Ascending aorta (tissue), 2 donors: ENCODE results near the gene PITPNC1. TPM values are rescaled to one million over a fixed set of nuclear protein-coding genes. Genes with fewer than 3 reads are reported as not detected.

Experiments used
- DNase-seq, 2 donors: peaks; one replicate each; pipeline ENCODE4 v3.0.0-alpha.2; 2019; ENCODE audit warnings: low spot score in 2 of 2
- H3K27ac ChIP-seq, 2 donors: fragments of 200-600 bp; sonication (generic); one replicate each; pipeline ENCODE4 v1.5.1; 2016 to 2017; ENCODE audit warnings: mild to moderate bottlenecking in 1 of 2
- H3K27me3 ChIP-seq: fragments of 200-600 bp; sonication (generic); one replicate; pipeline ENCODE4 v1.5.1; 2017
- H3K36me3 ChIP-seq, 2 donors: fragments of 200-600 bp; sonication (generic); one replicate each; pipeline ENCODE4 v1.5.1; 2016
- H3K4me1 ChIP-seq, 2 donors: fragments of 200-600 bp; sonication (generic); one replicate each; pipeline ENCODE4 v1.5.1; 2016 to 2017; ENCODE audit warnings: mild to moderate bottlenecking in 1 of 2
- H3K4me3 ChIP-seq, 2 donors: fragments of 200-600 bp; sonication (generic); one replicate each; pipeline ENCODE4 v1.5.1; 2016 to 2017; ENCODE audit warnings: mild to moderate bottlenecking in 1 of 2
- H3K9me3 ChIP-seq, 2 donors: fragments of 200-600 bp; sonication (generic); one replicate each; pipeline ENCODE4 v1.5.1; 2016
- intact Hi-C: fragments of 100-400 bp; cut with DNase I; formaldehyde crosslinking; loops from one replicate; pipeline ENCODE4 v1.15.1; 2023
- total RNA-seq: library from RNA; depleted of rRNA; stranded (reverse); fragments of >200 nt; gene quantifications from one replicate; pipeline ENCODE4 v1.1.0, GENCODE V29; 2016
- TF ChIP-seq, protein P1 (sequence below), 3 experiments: fragments of 200-600 bp in 2 of 3; fragments of 450-650 bp in 1 of 3; sonication (generic) in 2 of 3; IDR thresholded peaks; one replicate each; pipeline ENCODE4 v1.5.1; 2016 to 2019; ENCODE audit warnings: antibody characterized with exemption in 3 of 3, mild to moderate bottlenecking in 1 of 3, moderate library complexity in 1 of 3

Gene PITPNC1
- total RNA-seq, 1 donor from 2014 or later, result 10.9 TPM

GRCh38 chr17:67601897-67602296, 224.8 kb downstream of the PITPNC1 start:
- TF ChIP-seq, protein P1, sequence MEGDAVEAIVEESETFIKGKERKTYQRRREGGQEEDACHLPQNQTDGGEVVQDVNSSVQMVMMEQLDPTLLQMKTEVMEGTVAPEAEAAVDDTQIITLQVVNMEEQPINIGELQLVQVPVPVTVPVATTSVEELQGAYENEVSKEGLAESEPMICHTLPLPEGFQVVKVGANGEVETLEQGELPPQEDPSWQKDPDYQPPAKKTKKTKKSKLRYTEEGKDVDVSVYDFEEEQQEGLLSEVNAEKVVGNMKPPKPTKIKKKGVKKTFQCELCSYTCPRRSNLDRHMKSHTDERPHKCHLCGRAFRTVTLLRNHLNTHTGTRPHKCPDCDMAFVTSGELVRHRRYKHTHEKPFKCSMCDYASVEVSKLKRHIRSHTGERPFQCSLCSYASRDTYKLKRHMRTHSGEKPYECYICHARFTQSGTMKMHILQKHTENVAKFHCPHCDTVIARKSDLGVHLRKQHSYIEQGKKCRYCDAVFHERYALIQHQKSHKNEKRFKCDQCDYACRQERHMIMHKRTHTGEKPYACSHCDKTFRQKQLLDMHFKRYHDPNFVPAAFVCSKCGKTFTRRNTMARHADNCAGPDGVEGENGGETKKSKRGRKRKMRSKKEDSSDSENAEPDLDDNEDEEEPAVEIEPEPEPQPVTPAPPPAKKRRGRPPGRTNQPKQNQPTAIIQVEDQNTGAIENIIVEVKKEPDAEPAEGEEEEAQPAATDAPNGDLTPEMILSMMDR (IDR thresholded peaks at IDR 0.05), result no peak
- Histone ChIP-seq H3K4me1 (peaks cover 0 to 3% of the 10 kb centered on the region in 2 donors), H3K9me3 (no peaks in the 10 kb centered on the region), H3K27me3 (no peaks in the 10 kb centered on the region), H3K4me3 (no peak overlapping the region), H3K36me3 (no peaks in the 10 kb centered on the region), H3K27ac (no peak overlapping the region)
- no peak for DNase-seq
- intact Hi-C loops, result no loop called here

DNA sequence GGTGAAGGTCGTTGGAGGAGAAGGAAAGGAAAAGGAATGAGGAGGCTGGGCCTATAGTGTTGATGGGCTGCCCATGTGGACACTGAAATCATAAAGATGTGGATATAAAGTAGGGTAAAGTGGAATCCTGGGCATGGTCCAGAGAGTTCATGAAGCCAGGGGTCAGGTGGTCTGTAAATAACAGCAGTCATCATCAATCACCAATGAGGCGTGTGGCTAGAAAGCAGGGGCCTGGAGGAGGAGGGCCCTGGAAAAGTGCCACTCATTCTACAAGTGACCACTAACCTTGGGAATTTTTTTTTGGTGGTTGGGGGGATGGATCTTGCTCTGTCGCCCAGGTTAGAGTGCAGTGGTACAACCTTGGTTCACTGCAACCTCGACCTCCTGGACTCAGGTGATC, 225.4 kb downstream of the PITPNC1 start:
- Histone ChIP-seq H3K4me1 (peaks cover 0 to 4% of the 10 kb centered on the region in 2 donors), H3K4me3 (no peak overlapping the region), H3K27me3 (no peaks in the 10 kb centered on the region), H3K36me3 (no peaks in the 10 kb centered on the region), H3K9me3 (no peaks in the 10 kb centered on the region), H3K27ac (no peak overlapping the region)
- TF ChIP-seq, protein P1 (IDR thresholded peaks at IDR 0.05), result no peak
- intact Hi-C loops, result no loop called here
- no peak for DNase-seq

DNA sequence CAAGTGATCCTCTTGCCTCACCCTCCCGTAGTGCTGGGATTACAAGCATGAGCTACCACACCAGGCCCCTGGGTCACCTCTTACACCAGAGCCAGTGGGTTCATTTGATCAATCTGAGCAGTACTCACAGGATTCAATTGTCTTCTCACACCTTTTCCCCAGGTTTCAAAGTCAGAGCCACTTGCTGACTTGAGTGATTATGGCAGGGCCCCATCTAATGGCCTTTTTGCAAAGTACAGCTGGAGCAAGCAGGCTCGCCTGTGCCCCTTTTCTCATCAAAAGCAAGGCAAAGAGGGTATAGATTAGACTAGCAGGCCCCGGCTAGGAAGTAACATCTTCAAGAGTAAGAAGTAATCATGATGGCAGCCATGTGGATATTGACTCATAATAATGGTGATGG, 225.9 kb downstream of the PITPNC1 start:
- intact Hi-C loops, result no loop called here
- H3K4me3 ChIP-seq, result no peak overlapping the region
- H3K27ac ChIP-seq, result no peak overlapping the region
- H3K4me1 ChIP-seq, result peaks cover 0 to 4% of the 10 kb centered on the region in 2 donors
- DNase-seq, result no peak
- no peaks in the 10 kb centered on the region for H3K9me3 ChIP-seq
- TF ChIP-seq, protein P1 (IDR thresholded peaks at IDR 0.05), result no peak
- no peaks in the 10 kb centered on the region for H3K36me3 ChIP-seq
- H3K27me3 ChIP-seq, result no peaks in the 10 kb centered on the region

- Histone ChIP-seq H3K4me3 (no peak overlapping the region), H3K4me1 (peaks cover 0 to 4% of the 10 kb centered on the region in 2 donors), H3K27ac (no peak overlapping the region), H3K27me3 (no peaks in the 10 kb centered on the region), H3K9me3 (no peaks in the 10 kb centered on the region), H3K36me3 (no peaks in the 10 kb centered on the region)
- TF ChIP-seq, protein P1 (IDR thresholded peaks at IDR 0.05), result no peak
- intact Hi-C loops, result no loop called here
- no peak for DNase-seq
These were observed 228.3 kb downstream of the PITPNC1 start for GRCh38 chr17:67605256-67605912.

- H3K4me3 ChIP-seq, result no peak overlapping the region
- TF ChIP-seq, protein P1 (IDR thresholded peaks at IDR 0.05), result no peak
- H3K27ac ChIP-seq, result no peak overlapping the region
- H3K27me3 ChIP-seq, result no peaks in the 10 kb centered on the region
- H3K36me3 ChIP-seq, result no peaks in the 10 kb centered on the region
- intact Hi-C loops, result no loop called here
- DNase-seq, result no peak
- no peaks in the 10 kb centered on the region for H3K9me3 ChIP-seq
- peaks cover 0 to 4% of the 10 kb centered on the region in 2 donors for H3K4me1 ChIP-seq
These were observed 229.4 kb downstream of the PITPNC1 start for GRCh38 chr17:67606471-67606870.
